ENCODE measurements around the gene EXOC3L1.

EXOC3L1 gene

GRCh38 chr16:67190041-67190440, at the start of gene EXOC3L1:
TSS of gene EXOC3L1 (minus strand) at chr16:67190136. CDS start at chr16:67189676, 460 bp downstream.
- TF ChIP-seq GATA2 (IDR thresholded peaks at IDR 0.05; ENCODE audit: low read depth, low read length) (no peak), GATA3 (IDR thresholded peaks at IDR 0.05; ENCODE audit: low read depth, low read length) (no peak)

- no peak for TF ChIP-seq GATA2 (IDR thresholded peaks at IDR 0.05; ENCODE audit: low read depth, low read length)
- TF ChIP-seq GATA3 (IDR thresholded peaks at IDR 0.05; ENCODE audit: low read depth, low read length): no peak
Measured at GRCh38 chr16:67238806-67239470, 49.0 kb upstream of the EXOC3L1 start.

GRCh38 chr16:67238278-67238575, 48.3 kb upstream of the EXOC3L1 start:
- TF ChIP-seq GATA2 (IDR thresholded peaks at IDR 0.05; ENCODE audit: low read depth, low read length) (no peak), GATA3 (IDR thresholded peaks at IDR 0.05; ENCODE audit: low read depth, low read length) (no peak)

GRCh38 chr16:67237396-67238277, 47.7 kb upstream of the EXOC3L1 start:
- TF ChIP-seq GATA3 (IDR thresholded peaks at IDR 0.05; ENCODE audit: low read depth, low read length) (no peak), GATA2 (IDR thresholded peaks at IDR 0.05; ENCODE audit: low read depth, low read length) (no peak)

GRCh38 chr16:67236563-67237395, 46.8 kb upstream of the EXOC3L1 start:
- TF ChIP-seq GATA3 (IDR thresholded peaks at IDR 0.05; ENCODE audit: low read depth, low read length) (no peak), GATA2 (IDR thresholded peaks at IDR 0.05; ENCODE audit: low read depth, low read length) (no peak)

- no peak for TF ChIP-seq GATA3 (IDR thresholded peaks at IDR 0.05; ENCODE audit: low read depth, low read length)
- TF ChIP-seq GATA2 (IDR thresholded peaks at IDR 0.05; ENCODE audit: low read depth, low read length): no peak
Measured at GRCh38 chr16:67235816-67236562, 46.1 kb upstream of the EXOC3L1 start.

- TF ChIP-seq GATA3 (IDR thresholded peaks at IDR 0.05; ENCODE audit: low read depth, low read length): no peak
- no peak for TF ChIP-seq GATA2 (IDR thresholded peaks at IDR 0.05; ENCODE audit: low read depth, low read length)
Measured at GRCh38 chr16:67234180-67234597, 44.3 kb upstream of the EXOC3L1 start.

- TF ChIP-seq GATA3 (IDR thresholded peaks at IDR 0.05; ENCODE audit: low read depth, low read length): no peak
- no peak for TF ChIP-seq GATA2 (IDR thresholded peaks at IDR 0.05; ENCODE audit: low read depth, low read length)
Measured at GRCh38 chr16:67233596-67233995, 43.7 kb upstream of the EXOC3L1 start.

GRCh38 chr16:67230809-67231660, 41.1 kb upstream of the EXOC3L1 start:
- no peak for TF ChIP-seq GATA2 (IDR thresholded peaks at IDR 0.05; ENCODE audit: low read depth, low read length)

GRCh38 chr16:67229906-67230808, 40.2 kb upstream of the EXOC3L1 start:
- TF ChIP-seq GATA3 (IDR thresholded peaks at IDR 0.05; ENCODE audit: low read depth, low read length): no peak
- no peak for TF ChIP-seq GATA2 (IDR thresholded peaks at IDR 0.05; ENCODE audit: low read depth, low read length)

- TF ChIP-seq GATA3 (IDR thresholded peaks at IDR 0.05; ENCODE audit: low read depth, low read length) (no peak), GATA2 (IDR thresholded peaks at IDR 0.05; ENCODE audit: low read depth, low read length) (no peak)
Measured at GRCh38 chr16:67228905-67229304, 39.0 kb upstream of the EXOC3L1 start.
